IMR-90 (cell line): ENCODE results near the gene PLD5. TPM values are rescaled to one million over a fixed set of nuclear protein-coding genes. Genes with fewer than 3 reads are reported as not detected.

Experiments
- ATAC-seq: fragments of 200-7000 bp; cut with Tn5 transposase; 2 replicates; pipeline ENCODE4 v1.9.1; 2020; ENCODE audit warnings: low read depth, mild to moderate bottlenecking, moderate library complexity
- BruUV-seq: library from RNA; stranded (reverse); fragments of 400-500 nt; replicated peaks from 2 replicates; lab custom pipeline; 2021; lab: Mats Ljungman, UMichigan
- CTCF ChIA-PET: fragments of 300-600 bp; formaldehyde crosslinking; extraction: SDS; loops from one replicate; lab custom pipeline; 2021; ENCODE audit warnings: antibody characterized with exemption; lab: Yijun Ruan, JAX
- POLR2A ChIA-PET: fragments of 300-600 bp; sonication (Branson Sonifier 250); formaldehyde crosslinking; loops from one replicate; lab custom pipeline; 2022; ENCODE audit warnings: antibody characterized with exemption; ENCODE audit not compliant: unreplicated experiment; lab: Charles Lee
- DNase-seq: peaks from one replicate; pipeline ENCODE4 v3.0.0; 2013
- H2AFZ ChIP-seq: replicated peaks from 2 replicates; pipeline ENCODE3; 2013; ENCODE audit warnings: low read length, mild to moderate bottlenecking; ENCODE audit not compliant: poor library complexity
- H2AK5ac ChIP-seq: 2 replicates; pipeline ENCODE4 v1.6.1; 2013; ENCODE audit warnings: low read depth, low read length, inconsistent platforms
- H2AK9ac ChIP-seq: replicated peaks from 2 replicates; pipeline ENCODE3; 2013; ENCODE audit warnings: mild to moderate bottlenecking, low read depth, low read length, moderate library complexity; ENCODE audit not compliant: poor library complexity
- H2BK120ac ChIP-seq: 2 replicates; pipeline ENCODE4 v1.6.1; 2013; ENCODE audit warnings: low read depth, low read length, inconsistent platforms
- H2BK15ac ChIP-seq: 3 replicates; pipeline ENCODE4 v1.6.1; 2013; ENCODE audit warnings: low read depth, low read length, inconsistent platforms
- H2BK20ac ChIP-seq: 2 replicates; pipeline ENCODE4 v1.6.1; 2013; ENCODE audit warnings: low read depth, mild to moderate bottlenecking, inconsistent platforms, low read length, moderate library complexity
- H2BK5ac ChIP-seq: 2 replicates; pipeline ENCODE4 v1.6.1; 2013; ENCODE audit warnings: mild to moderate bottlenecking, low read depth, low read length, inconsistent platforms; ENCODE audit not compliant: poor library complexity, severe bottlenecking
- H3K14ac ChIP-seq: replicated peaks from 2 replicates; pipeline ENCODE4 v1.6.1; 2013; ENCODE audit warnings: low read depth, low read length, inconsistent platforms
- H3K18ac ChIP-seq: 2 replicates; pipeline ENCODE4 v1.6.1; 2013; ENCODE audit warnings: low read depth, low read length, control low read depth
- H3K23ac ChIP-seq: 2 replicates; pipeline ENCODE4 v1.6.1; 2013; ENCODE audit warnings: low read depth, low read length, inconsistent platforms
- H3K27ac ChIP-seq: 2 replicates; pipeline ENCODE4 v1.5.1; 2013; ENCODE audit warnings: mild to moderate bottlenecking, control low read depth, low read length; ENCODE audit not compliant: insufficient read depth
- H3K27me3 ChIP-seq: 2 replicates; pipeline ENCODE4 v1.6.1; 2013; ENCODE audit warnings: low read length; ENCODE audit not compliant: control insufficient read depth, insufficient read depth
- H3K36me3 ChIP-seq: 2 replicates; pipeline ENCODE4 v1.6.1; 2013; ENCODE audit warnings: low read length, mixed read lengths; ENCODE audit not compliant: control insufficient read depth, insufficient read depth
- H3K4ac ChIP-seq: 2 replicates; pipeline ENCODE4 v1.6.1; 2013; ENCODE audit warnings: low read depth, low read length, inconsistent platforms
- H3K4me1 ChIP-seq: 2 replicates; pipeline ENCODE4 v1.6.1; 2013; ENCODE audit warnings: low read length, mixed read lengths; ENCODE audit not compliant: control insufficient read depth, insufficient read depth
- H3K4me2 ChIP-seq: 2 replicates; pipeline ENCODE4 v1.6.1; 2013; ENCODE audit warnings: low read depth, mild to moderate bottlenecking, control low read depth, low read length, moderate library complexity
- H3K4me3 ChIP-seq: 2 replicates; pipeline ENCODE4 v1.5.1; 2013; ENCODE audit warnings: low read depth, mild to moderate bottlenecking, control low read depth, low read length, moderate library complexity; ENCODE audit not compliant: insufficient read depth
- H3K56ac ChIP-seq: 2 replicates; pipeline ENCODE4 v1.6.1; 2013; ENCODE audit warnings: low read length, inconsistent platforms; ENCODE audit not compliant: insufficient read depth; ENCODE audit errors: extremely low read depth
- H3K79me1 ChIP-seq, 2 experiments: 2 replicates each; pipeline ENCODE4 v1.6.1; 2013; ENCODE audit warnings: low read length in 2 of 2, inconsistent platforms in 1 of 2, low read depth in 1 of 2
- H3K9ac ChIP-seq: 2 replicates; pipeline ENCODE4 v1.6.1; 2013; ENCODE audit warnings: low read depth, low read length, control low read depth
- H3K9me1 ChIP-seq: 2 replicates; pipeline ENCODE4 v1.6.1; 2013; ENCODE audit warnings: low read length, inconsistent platforms; ENCODE audit not compliant: insufficient read depth
- H3K9me3 ChIP-seq: 2 replicates; pipeline ENCODE4 v1.6.1; 2013; ENCODE audit warnings: low read length; ENCODE audit not compliant: control insufficient read depth, insufficient read depth
- H4K20me1 ChIP-seq: 2 replicates; pipeline ENCODE4 v1.6.1; 2013; ENCODE audit warnings: low read length, inconsistent platforms; ENCODE audit not compliant: insufficient read depth
- H4K5ac ChIP-seq: 2 replicates; pipeline ENCODE4 v1.6.1; 2013; ENCODE audit warnings: mild to moderate bottlenecking, low read depth, low read length, control low read depth
- H4K8ac ChIP-seq, 2 experiments: 2 replicates each; pipeline ENCODE4 v1.6.1; 2013; ENCODE audit warnings: low read depth in 2 of 2, low read length in 2 of 2, control low read depth in 1 of 2, inconsistent platforms in 1 of 2
- H4K91ac ChIP-seq: 2 replicates; pipeline ENCODE4 v1.6.1; 2013; ENCODE audit warnings: low read depth, low read length, inconsistent platforms; ENCODE audit not compliant: insufficient read depth
- ELK1 ChIP-seq: fragments of 150-350 bp; IDR thresholded peaks from 2 replicates; pipeline ENCODE4 v1.6.1; 2016; ENCODE audit warnings: low read depth, mild to moderate bottlenecking, low read length, moderate library complexity, borderline replicate concordance
- FOS ChIP-seq: fragments of 150-350 bp; IDR thresholded peaks from 2 replicates; pipeline ENCODE4 v1.6.1; 2016; ENCODE audit warnings: low read depth, low read length
- MAFK ChIP-seq: IDR thresholded peaks from 2 replicates; pipeline ENCODE4 v1.6.1; 2012; ENCODE audit warnings: low read depth, low read length, improper control_type of control experiment
- WGBS, 2 experiments: methylation state at CpG; one replicate each; pipeline versions ENCODE4 v1.1.5 to v1.1.7; 2013; ENCODE audit warnings: missing lambda C conversion rate in 2 of 2; ENCODE audit not compliant: insufficient read length in 1 of 2; ENCODE audit errors: extremely low coverage in 2 of 2; 5-methylcytosine and 5-hydroxymethylcytosine counted together
- dilution Hi-C: fragments of 300-500 bp; cut with HindIII; formaldehyde crosslinking; loops from one replicate; pipeline ENCODE4 v1.14.3; 2018; ENCODE audit warnings: low sequenced_read_pairs; ENCODE audit not compliant: unreplicated experiment
- in situ Hi-C: fragments of 300-500 bp; cut with MboI; formaldehyde crosslinking; loops from 3 replicates; pipeline ENCODE4 v1.14.3; 2019; ENCODE audit warnings: low sequenced_read_pairs, inconsistent platforms, mixed read lengths
- intact Hi-C: fragments of 100-400 bp; cut with micrococcal nuclease; formaldehyde crosslinking; loops from 2 replicates; pipeline ENCODE4 v1.10.0; 2022
- polyA plus RNA-seq, 3 experiments: library from polyadenylated mRNA; depleted of rRNA; stranded (reverse); fragments of >200 nt; gene quantifications; 2 replicates each; pipeline ENCODE4 v1.2.3, GENCODE V29; 2012; ENCODE audit warnings: low replicate concordance in 1 of 3
- total RNA-seq: library from RNA; depleted of rRNA; stranded (reverse); fragments of >200 nt; gene quantifications from 2 replicates; pipeline ENCODE4 v1.2.3, GENCODE V29; 2012

The PLD5 gene
- total and polyA plus RNA-seq, 2 of the 4 experiments (the other 2 are of a cell fraction), result not detected

DNA sequence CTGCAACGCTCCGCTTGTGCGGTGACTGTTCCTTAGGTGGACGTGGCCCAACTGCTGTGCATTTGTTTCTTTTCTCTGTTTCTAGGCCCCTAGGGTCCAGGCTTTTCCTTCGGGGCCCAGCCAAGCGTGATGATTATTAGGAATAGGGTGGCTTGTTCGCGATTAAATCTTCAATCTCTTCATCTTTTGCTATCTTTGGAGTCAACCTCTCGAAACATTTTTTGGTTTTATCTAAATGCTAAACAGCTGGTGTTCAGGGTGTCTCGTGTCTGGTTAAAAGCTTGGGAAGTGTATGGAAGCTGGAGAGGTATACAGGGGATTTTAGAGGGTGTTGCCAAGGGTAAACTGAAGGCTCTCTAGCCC is 844 bp upstream of the PLD5 start:
- no peak overlapping the region for H4K8ac ChIP-seq
- no TSS peak for BruUV-seq
- no peak overlapping the region for H2BK20ac ChIP-seq
- H4K91ac ChIP-seq, result no peak overlapping the region
- no peak overlapping the region for H2BK5ac ChIP-seq
- ChIA-PET CTCF (no interaction called here), POLR2A (no interaction called here)
- H3K23ac ChIP-seq, result no peak overlapping the region
- no peak overlapping the region; the same call in 1 of the 2 replicates for H3K4me2 ChIP-seq
- no peaks in the 10 kb centered on the region for H4K20me1 ChIP-seq
- H3K14ac ChIP-seq, result no peak overlapping the region
- intact Hi-C loops (no loop called here), in situ Hi-C loops (no loop called here), dilution Hi-C loops (no loop called here)
- no peak overlapping the region for H3K27ac ChIP-seq
- H3K9me1 ChIP-seq, result no peaks in the 10 kb centered on the region
- no peaks in the 10 kb centered on the region for H3K36me3 ChIP-seq
- H3K9me3 ChIP-seq, result no peaks in the 10 kb centered on the region; the same call in 1 of the 2 replicates
- WGBS, 2 experiments, result no CpG with 5 or more reads among the region's 10 CpGs
- TF ChIP-seq FOS, result no peak
- no peak for TF ChIP-seq MAFK
- TF ChIP-seq ELK1, result no peak
- H3K79me1 ChIP-seq, result no peaks in the 10 kb centered on the region
- no peak for DNase-seq
- H2AK5ac ChIP-seq, result no peak overlapping the region
- H4K5ac ChIP-seq, result no peak overlapping the region
- ATAC-seq, result no peak
- no peaks in the 10 kb centered on the region for H3K4me1 ChIP-seq
- H2BK120ac ChIP-seq, result no peak overlapping the region
- no peak overlapping the region for H2AK9ac ChIP-seq
- H3K27me3 ChIP-seq, result peaks cover 24% of the 10 kb centered on the region
- no peak overlapping the region for H2BK15ac ChIP-seq
- H3K18ac ChIP-seq, result no peak overlapping the region
- H3K9ac ChIP-seq, result no peak overlapping the region
- no peak overlapping the region for H3K56ac ChIP-seq
- no peak overlapping the region for H2AFZ ChIP-seq
- H3K4ac ChIP-seq, result no peak overlapping the region
- no peak overlapping the region for H3K4me3 ChIP-seq
